SK-N-SH (cell line): Measurements from ENCODE around the gene KTN1. TPM values are rescaled to one million over a fixed set of nuclear protein-coding genes. Genes with fewer than 3 reads are reported as not detected.

ENCODE experiments used
- CTCF ChIA-PET: fragments of 300-600, 350-600 bp; formaldehyde crosslinking; extraction: SDS; loops from one replicate; lab custom pipeline; 2021; lab: Yijun Ruan, JAX
- POLR2A ChIA-PET: fragments of 350-600 bp; sonication (Branson Sonifier 250); formaldehyde crosslinking; extraction: SDS; loops from one replicate; lab custom pipeline; 2020; ENCODE audit warnings: antibody characterized with exemption, inconsistent platforms; lab: Yijun Ruan, JAX
- DNase-seq: peaks from one replicate; pipeline ENCODE4 v3.0.0; 2012
- H2AFZ ChIP-seq: fragments of 200-600 bp; sonication (generic); 2 replicates; pipeline ENCODE4 v1.8.1; 2016; ENCODE audit warnings: antibody characterized with exemption, mild to moderate bottlenecking, low read depth
- H3F3A ChIP-seq: fragments of 200-600 bp; sonication (generic); replicated peaks from 2 replicates; pipeline ENCODE3; 2016; ENCODE audit warnings: antibody characterized with exemption, mild to moderate bottlenecking; ENCODE audit not compliant: insufficient read depth
- H3K27ac ChIP-seq, 2 experiments: fragments of 200-500 bp in 1 of 2; fragments of 200-600 bp in 1 of 2; sonication (Bioruptor generic) in 1 of 2; sonication (generic), shearing (Covaris generic) in 1 of 2; 2 replicates each; pipeline versions ENCODE4 v1.5.1 to v1.6.1; 2014 to 2016; ENCODE audit warnings: low read depth in 2 of 2, inconsistent platforms in 1 of 2, low read length in 1 of 2, mild to moderate bottlenecking in 1 of 2, mixed read lengths in 1 of 2
- H3K27me3 ChIP-seq: fragments of 200-600 bp; sonication (generic), shearing (Covaris generic); 2 replicates; pipeline ENCODE4 v1.6.1; 2016; ENCODE audit warnings: mixed run types; ENCODE audit not compliant: insufficient read depth
- H3K36me3 ChIP-seq, 2 experiments: fragments of 200-500 bp in 1 of 2; fragments of 200-600 bp in 1 of 2; sonication (Bioruptor generic) in 1 of 2; sonication (generic) in 1 of 2; replicated peaks in 1 of 2; 2 replicates each; pipeline versions ENCODE3 to v1.5.1; 2014 to 2016; ENCODE audit warnings: low read length in 1 of 2, mild to moderate bottlenecking in 1 of 2; ENCODE audit not compliant: insufficient read depth in 2 of 2, control insufficient read depth in 1 of 2
- H3K4me1 ChIP-seq, 2 experiments: fragments of 200-500 bp in 1 of 2; fragments of 200-600 bp in 1 of 2; sonication (Bioruptor generic) in 1 of 2; sonication (generic), shearing (Covaris generic) in 1 of 2; 2 replicates each; pipeline versions ENCODE4 v1.5.1 to v1.6.1; 2014 to 2016; ENCODE audit warnings: low read depth in 1 of 2, low read length in 1 of 2, mixed run types in 1 of 2; ENCODE audit not compliant: insufficient read depth in 2 of 2, control insufficient read depth in 1 of 2
- H3K4me2 ChIP-seq: fragments of 200-600 bp; sonication (generic), shearing (Covaris generic); 2 replicates; pipeline ENCODE4 v1.6.1; 2017; ENCODE audit warnings: mixed run types
- H3K4me3 ChIP-seq, 2 experiments: fragments of 200-500 bp in 1 of 2; fragments of 200-600 bp in 1 of 2; sonication (Bioruptor generic) in 1 of 2; sonication (generic), shearing (Covaris generic) in 1 of 2; 2 replicates each; pipeline versions ENCODE4 v1.5.1 to v1.8.1; 2014 to 2016; ENCODE audit warnings: low read depth in 2 of 2, inconsistent platforms in 1 of 2, low read length in 1 of 2, mild to moderate bottlenecking in 1 of 2, mixed read lengths in 1 of 2, moderate library complexity in 1 of 2
- H3K79me2 ChIP-seq: fragments of 200-600 bp; sonication (generic); 2 replicates; pipeline ENCODE4 v1.8.1; 2017; ENCODE audit warnings: mild to moderate bottlenecking; ENCODE audit not compliant: insufficient read depth
- H3K9ac ChIP-seq: fragments of 200-600 bp; sonication (generic); 2 replicates; pipeline ENCODE4 v1.6.1; 2017; ENCODE audit warnings: mixed run types
- H3K9me2 ChIP-seq: fragments of 200-600 bp; sonication (generic); 2 replicates; pipeline ENCODE4 v1.6.1; 2017; ENCODE audit warnings: mixed run types
- H3K9me3 ChIP-seq: fragments of 200-600 bp; sonication (generic); 2 replicates; pipeline ENCODE4 v1.6.1; 2017; ENCODE audit warnings: mixed run types, mild to moderate bottlenecking, moderate library complexity
- H4K20me1 ChIP-seq: fragments of 200-600 bp; sonication (generic); 2 replicates; pipeline ENCODE4 v1.6.1; 2017; ENCODE audit warnings: mild to moderate bottlenecking, mixed run types; ENCODE audit not compliant: insufficient read depth
- CHD2 ChIP-seq: fragments of 150-350 bp; IDR thresholded peaks from 2 replicates; pipeline ENCODE4 v1.6.1; 2018; ENCODE audit warnings: low read length; ENCODE audit not compliant: partially characterized antibody
- FOSL2 ChIP-seq: IDR thresholded peaks from 2 replicates; pipeline ENCODE4 v1.4.0; 2012; ENCODE audit warnings: low read depth, mild to moderate bottlenecking, moderate library complexity, borderline replicate concordance
- FOXM1 ChIP-seq: IDR thresholded peaks from 2 replicates; pipeline ENCODE4 v1.4.0; 2012; ENCODE audit warnings: low read depth, mild to moderate bottlenecking
- GABPA ChIP-seq: IDR thresholded peaks from 2 replicates; pipeline ENCODE4 v1.4.0; 2012; ENCODE audit warnings: low read depth, mild to moderate bottlenecking
- GATA2 ChIP-seq: sonication (generic); formaldehyde crosslinking; IDR thresholded peaks from 2 replicates; pipeline ENCODE4 v1.5.0; 2020; ENCODE audit warnings: mild to moderate bottlenecking, missing genetic modification reagents
- JUND ChIP-seq: IDR thresholded peaks from 2 replicates; pipeline ENCODE4 v1.4.0; 2012
- NRF1 ChIP-seq: IDR thresholded peaks from 2 replicates; pipeline ENCODE4 v1.6.1; 2012; ENCODE audit warnings: low read depth, mild to moderate bottlenecking, low read length
- POLR2AphosphoS5 ChIP-seq: IDR thresholded peaks from 2 replicates; pipeline ENCODE4 v1.6.1; 2012; ENCODE audit warnings: low read depth, low read length
- SMC3 ChIP-seq: IDR thresholded peaks from 2 replicates; pipeline ENCODE4 v1.6.1; 2012; ENCODE audit warnings: low read depth, low read length, improper control_type of control experiment
- TCF12 ChIP-seq: IDR thresholded peaks from 2 replicates; pipeline ENCODE4 v1.4.0; 2012
- USF2 ChIP-seq: fragments of 150-350 bp; IDR thresholded peaks from 2 replicates; pipeline ENCODE4 v1.6.1; 2017; ENCODE audit warnings: antibody characterized with exemption, low read length, low read depth, borderline replicate concordance
- YY1 ChIP-seq: IDR thresholded peaks from 2 replicates; pipeline ENCODE4 v1.4.0; 2012; ENCODE audit warnings: low read depth, mild to moderate bottlenecking
- ZBTB33 ChIP-seq: IDR thresholded peaks from 2 replicates; pipeline ENCODE4 v1.4.0; 2012; ENCODE audit warnings: low read depth, borderline replicate concordance
- WGBS: methylation state at CpG from one replicate; pipeline ENCODE4 v1.1.6; 2017; ENCODE audit warnings: low lambda C conversion rate; 5-methylcytosine and 5-hydroxymethylcytosine counted together
- polyA plus RNA-seq, 3 experiments: library from polyadenylated mRNA; depleted of rRNA; stranded (reverse); fragments of >200 nt; gene quantifications; 2 replicates each; pipeline ENCODE4 v1.2.3, GENCODE V29; 2012

Gene KTN1
- polyA plus RNA-seq, 1 of the 3 experiments (the other 2 are of a cell fraction), result 39.5 TPM

- TF ChIP-seq ZBTB33, result no peak
- no peak for TF ChIP-seq GATA2
These were observed 133.5 kb downstream of the KTN1 start (continued) for GRCh38 chr14:55713486-55713885.

GRCh38 chr14:55715889-55716288, 135.9 kb downstream of the KTN1 start:
- Histone ChIP-seq H4K20me1 (no peaks in the 10 kb centered on the region), H3K9ac (no peak overlapping the region), H3K36me3 (no peaks in the 10 kb centered on the region), H3K79me2 (no peaks in the 10 kb centered on the region), H3K4me2 (0 out of 2 replicates have a peak overlapping the region, but pooled peaks have one; percentile 38), H3K4me3 (no peak overlapping the region), H3K27me3 (no peaks in the 10 kb centered on the region), H2AFZ (no peak overlapping the region), H3K4me1 (no peaks in the 10 kb centered on the region; a peak in 2 of 4 replicates), H3K9me2 (no peaks in the 10 kb centered on the region), H3K27ac (peak overlapping the region in 1 of 2 experiments; percentile 41; a peak in 2 of 4 replicates), H3F3A (no peaks in the 10 kb centered on the region), H3K9me3 (no peaks in the 10 kb centered on the region)
- ChIA-PET CTCF (interaction anchor here (1.4 kb wide), 1 partner anchor 13 kb away, joined by 4 read pairs; no protein-coding TSS in a partner anchor), POLR2A (no interaction called here)
- WGBS, result 40% methylated on average over 5 of the region's 5 CpGs
- no peak for TF ChIP-seq CHD2
- TF ChIP-seq JUND, result peak; percentile 22; the same call in 1 of the 2 replicates
- TF ChIP-seq TCF12, result peak; percentile 64
- 0 out of 2 replicates have a peak, but pooled peaks have one; percentile 19 for TF ChIP-seq POLR2AphosphoS5
- peak; percentile 26; the same call in 1 of the 2 replicates for TF ChIP-seq FOSL2
- DNase-seq, result no peak

- Histone ChIP-seq H3K9ac (no peak overlapping the region), H3K27me3 (no peaks in the 10 kb centered on the region)
- TF ChIP-seq CHD2 (no peak), YY1 (no peak), GATA2 (no peak), FOSL2 (no peak), USF2 (no peak), NRF1 (no peak), FOXM1 (no peak), POLR2AphosphoS5 (no peak), TCF12 (no peak), JUND (no peak), GABPA (no peak), SMC3 (no peak)
- TF ChIP-seq, all 33 proteins: peak for 0
- H3K4me3 ChIP-seq, result no peak overlapping the region
- no peaks in the 10 kb centered on the region; a peak in 2 of 4 replicates for H3K4me1 ChIP-seq
- POLR2A ChIA-PET, result no interaction called here
- CTCF ChIA-PET, result no interaction called here
- no peak for DNase-seq
- H3K36me3 ChIP-seq, result no peaks in the 10 kb centered on the region
- H2AFZ ChIP-seq, result no peak overlapping the region
- no peaks in the 10 kb centered on the region for H3K9me3 ChIP-seq
- H3K4me2 ChIP-seq, result no peak overlapping the region
- no peaks in the 10 kb centered on the region for H3K79me2 ChIP-seq
- no peaks in the 10 kb centered on the region for H3F3A ChIP-seq
- H3K27ac ChIP-seq, result no peak overlapping the region
- WGBS, result 78% methylated on average over 4 of the region's 4 CpGs
- no peaks in the 10 kb centered on the region for H4K20me1 ChIP-seq
- no peaks in the 10 kb centered on the region for H3K9me2 ChIP-seq
These were observed 137.6 kb downstream of the KTN1 start for GRCh38 chr14:55717621-55718020.
